COLO829 (cell line): ENCODE measurements around the gene ZSWIM4.

ENCODE experiments used
- DNase-seq: peaks from one replicate; pipeline ENCODE4 v3.0.0; 2012; ENCODE audit warnings: low spot score

Gene ZSWIM4

DNA sequence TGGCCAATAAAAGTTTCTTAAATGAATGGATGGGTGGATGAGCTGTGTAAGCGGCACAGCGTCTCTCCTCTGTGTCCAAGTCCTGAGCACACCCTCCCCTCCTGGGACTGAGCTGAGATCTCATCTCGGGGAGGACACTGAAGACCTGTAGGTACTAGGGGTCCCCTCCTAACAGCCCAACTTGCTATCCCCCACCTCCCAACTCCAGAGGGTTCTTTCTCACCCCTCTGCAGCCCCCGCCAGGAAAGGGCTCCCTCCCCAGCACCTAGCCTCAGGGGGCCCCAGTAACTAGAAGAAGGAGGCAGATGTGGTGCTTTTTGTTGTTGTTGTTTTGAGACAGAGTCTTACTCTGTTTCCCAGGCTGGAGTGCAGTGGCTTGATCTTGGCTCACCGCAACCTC, 80.6 kb downstream of the ZSWIM4 start:
- no peak for DNase-seq

GRCh38 chr19:13876834-13877233, 81.6 kb downstream of the ZSWIM4 start, which contains the start of gene NANOS3:
Gene NANOS3, plus strand, starts transcription at chr19:13877134. Its CDS starts 115 bp downstream, at chr19:13877249.
- DNase-seq: no peak

DNA sequence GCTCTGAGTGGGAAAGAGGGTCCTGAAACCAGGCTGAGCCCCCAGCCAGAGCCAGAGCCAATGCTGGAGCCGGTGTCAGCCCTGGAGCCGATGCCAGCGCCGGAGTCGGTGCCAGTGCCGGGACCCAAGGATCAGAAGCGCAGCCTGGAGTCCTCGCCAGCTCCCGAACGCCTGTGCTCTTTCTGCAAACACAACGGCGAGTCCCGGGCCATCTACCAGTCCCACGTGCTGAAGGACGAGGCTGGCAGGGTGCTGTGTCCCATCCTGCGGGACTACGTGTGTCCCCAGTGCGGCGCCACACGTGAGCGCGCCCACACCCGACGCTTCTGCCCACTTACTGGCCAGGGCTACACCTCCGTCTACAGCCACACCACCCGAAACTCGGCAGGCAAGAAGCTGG, 82.1 kb downstream of the ZSWIM4 start:
- DNase-seq: no peak

- peak; percentile 89 for DNase-seq
These were observed 85.1 kb downstream of the ZSWIM4 start for GRCh38 chr19:13880059-13881043.

- DNase-seq: no peak
These were observed 86.0 kb downstream of the ZSWIM4 start for GRCh38 chr19:13881251-13881691.
